GM18502 (cell line): ENCODE measurements around the gene CHN1.

Source experiments
- ATAC-seq: cut with Tn5 transposase; IDR thresholded peaks from one replicate; pipeline ENCODE4 v1.9.1; 2021; ENCODE audit warnings: mild to moderate bottlenecking; ENCODE audit not compliant: unreplicated experiment, poor library complexity

The CHN1 gene

GRCh38 chr2:175012516-175012915 is 7.3 kb upstream of the CHN1 start:
- ATAC-seq, result no peak

- ATAC-seq, result no peak
These were observed 6.3 kb upstream of the CHN1 start for GRCh38 chr2:175011505-175011904.

DNA sequence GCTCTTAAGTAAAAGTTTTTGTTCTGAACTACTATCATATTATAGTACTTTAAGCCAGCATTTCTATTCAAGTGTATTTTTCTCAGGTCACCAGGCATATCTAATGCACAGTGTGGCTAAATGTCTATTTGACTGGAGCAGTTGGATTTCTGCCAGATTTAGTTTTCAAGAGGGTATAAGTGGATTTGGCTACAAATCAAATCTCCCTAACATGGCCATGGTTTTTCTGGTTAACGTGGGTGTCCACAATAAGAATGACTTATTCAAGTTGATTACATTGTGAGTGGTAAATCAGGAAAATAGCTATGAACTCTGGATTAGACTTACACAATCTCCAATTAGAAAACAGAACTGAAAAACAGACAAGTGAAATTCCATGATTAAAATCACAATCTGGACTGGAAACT is 5.7 kb upstream of the CHN1 start:
- ATAC-seq, result no peak

DNA sequence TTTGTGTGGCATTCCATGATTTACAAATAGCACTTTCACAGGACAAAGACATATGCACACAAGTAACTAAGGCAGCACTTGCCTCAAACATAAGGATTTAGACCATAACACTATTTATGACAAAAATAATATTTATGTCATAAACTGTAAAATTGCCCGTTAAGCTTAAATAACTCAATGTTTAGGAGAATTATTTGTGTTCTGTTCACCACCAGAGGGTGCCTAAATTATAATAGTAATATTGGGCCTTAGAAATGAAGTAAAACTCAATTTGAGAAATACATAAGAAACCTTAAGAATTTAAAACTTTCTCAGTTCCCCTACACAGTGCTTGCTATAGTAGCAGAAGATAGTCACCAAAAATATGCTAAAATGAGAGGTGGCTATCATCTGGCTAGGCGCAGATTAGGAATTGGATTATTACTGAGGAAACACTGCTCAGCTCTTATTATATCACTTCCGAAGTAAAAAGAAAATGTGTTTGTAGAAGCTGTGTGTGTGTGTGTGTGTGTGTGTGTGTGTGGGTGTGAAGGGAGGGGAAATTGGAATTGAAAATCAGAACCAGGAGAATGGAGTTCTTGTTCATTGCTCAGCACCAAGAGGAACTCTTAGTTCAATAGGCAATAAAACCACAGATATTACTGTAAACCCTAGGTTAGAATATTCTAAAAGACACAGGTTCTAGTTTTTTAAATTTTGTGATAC is 4.9 kb upstream of the CHN1 start:
- no peak for ATAC-seq

DNA sequence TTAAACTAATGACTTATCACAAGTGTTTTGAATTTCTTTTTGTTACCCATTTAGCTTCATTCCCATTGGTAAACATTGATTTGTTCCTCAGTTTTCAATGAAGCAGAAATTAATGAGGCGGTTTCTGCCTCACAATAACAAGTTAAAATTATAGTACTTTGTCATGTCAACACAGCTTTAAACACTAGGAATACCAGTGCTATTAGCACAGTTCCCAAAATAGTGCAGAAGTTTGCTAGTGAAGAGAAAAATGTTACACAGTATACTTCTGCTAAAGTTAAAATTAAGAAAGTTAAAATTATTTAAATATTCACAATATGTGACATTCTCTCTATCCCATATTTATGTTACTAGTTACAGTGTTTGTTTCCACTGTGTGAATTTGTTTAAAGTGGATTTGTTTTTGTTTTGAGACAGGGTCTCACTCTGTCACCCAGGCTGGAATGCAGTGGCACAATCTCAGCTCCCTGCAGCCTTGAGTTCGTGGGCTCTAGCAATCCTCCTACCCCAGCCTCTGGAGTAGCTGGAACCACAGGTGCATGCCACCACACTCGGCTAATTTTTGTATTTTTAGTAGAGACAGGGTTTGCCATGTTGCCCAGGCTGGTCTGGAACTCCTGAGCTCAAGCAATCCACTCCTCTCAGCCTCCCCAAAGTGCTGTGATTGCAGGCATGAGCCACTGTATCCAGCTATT is 3.8 kb upstream of the CHN1 start:
- ATAC-seq, result no peak

DNA sequence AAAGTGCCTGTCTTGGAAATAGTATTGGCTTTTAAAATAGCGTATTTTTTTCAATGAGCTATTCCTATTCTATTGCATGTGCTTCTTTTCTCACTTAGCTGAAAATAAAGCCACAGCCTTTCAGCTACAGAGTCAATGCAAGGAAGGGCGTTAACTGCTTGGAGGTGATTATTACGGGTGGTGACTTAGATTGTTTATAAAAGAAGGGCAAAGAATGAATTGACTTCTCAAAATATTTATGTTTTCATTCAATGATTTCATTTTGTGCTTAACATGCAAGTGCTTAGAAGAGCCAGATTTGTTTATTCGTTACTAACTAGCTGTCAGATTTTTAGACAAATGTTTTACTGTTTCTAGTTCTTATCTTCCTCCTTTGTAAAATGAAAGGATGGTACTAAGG is 2.8 kb upstream of the CHN1 start:
- ATAC-seq, result no peak

- ATAC-seq, result no peak
These were observed 2.3 kb upstream of the CHN1 start for GRCh38 chr2:175007510-175007909.

DNA sequence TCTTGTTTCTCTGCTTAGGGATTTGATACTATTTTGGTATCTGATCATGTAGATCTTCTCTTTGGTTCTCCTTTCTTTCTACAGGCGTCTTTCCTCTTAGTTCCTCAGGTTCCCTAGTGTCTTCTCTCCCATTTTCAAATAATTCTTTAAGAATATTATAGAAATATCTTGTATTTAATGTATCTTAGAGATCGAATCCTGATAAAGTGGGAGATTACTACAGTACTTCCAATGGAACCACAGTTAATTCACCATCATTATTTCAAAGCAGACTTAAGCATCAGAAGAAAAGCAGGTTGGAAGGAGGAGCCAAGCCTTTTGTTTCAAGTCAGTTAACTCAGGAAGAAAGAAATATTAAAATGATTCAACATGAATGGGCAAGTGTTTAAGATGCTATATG is 1.1 kb upstream of the CHN1 start:
- ATAC-seq, result no peak

GRCh38 chr2:175005733-175006264 is 618 bp upstream of the CHN1 start:
- ATAC-seq, result no peak

DNA sequence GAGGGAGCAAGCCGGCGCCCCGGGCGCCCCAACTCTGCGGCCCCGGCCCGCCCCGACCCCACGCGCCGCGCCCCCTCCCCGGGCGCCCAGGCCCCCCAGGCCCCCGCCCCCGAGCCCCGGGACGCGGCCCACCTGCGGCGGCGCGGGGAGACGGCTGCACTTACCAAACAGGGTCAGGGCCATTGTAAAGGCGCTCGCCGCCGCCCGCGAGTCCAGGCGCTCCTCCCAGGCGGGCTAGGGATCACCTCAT is 526 bp downstream of the CHN1 start:
- peak; percentile 40 for ATAC-seq

DNA sequence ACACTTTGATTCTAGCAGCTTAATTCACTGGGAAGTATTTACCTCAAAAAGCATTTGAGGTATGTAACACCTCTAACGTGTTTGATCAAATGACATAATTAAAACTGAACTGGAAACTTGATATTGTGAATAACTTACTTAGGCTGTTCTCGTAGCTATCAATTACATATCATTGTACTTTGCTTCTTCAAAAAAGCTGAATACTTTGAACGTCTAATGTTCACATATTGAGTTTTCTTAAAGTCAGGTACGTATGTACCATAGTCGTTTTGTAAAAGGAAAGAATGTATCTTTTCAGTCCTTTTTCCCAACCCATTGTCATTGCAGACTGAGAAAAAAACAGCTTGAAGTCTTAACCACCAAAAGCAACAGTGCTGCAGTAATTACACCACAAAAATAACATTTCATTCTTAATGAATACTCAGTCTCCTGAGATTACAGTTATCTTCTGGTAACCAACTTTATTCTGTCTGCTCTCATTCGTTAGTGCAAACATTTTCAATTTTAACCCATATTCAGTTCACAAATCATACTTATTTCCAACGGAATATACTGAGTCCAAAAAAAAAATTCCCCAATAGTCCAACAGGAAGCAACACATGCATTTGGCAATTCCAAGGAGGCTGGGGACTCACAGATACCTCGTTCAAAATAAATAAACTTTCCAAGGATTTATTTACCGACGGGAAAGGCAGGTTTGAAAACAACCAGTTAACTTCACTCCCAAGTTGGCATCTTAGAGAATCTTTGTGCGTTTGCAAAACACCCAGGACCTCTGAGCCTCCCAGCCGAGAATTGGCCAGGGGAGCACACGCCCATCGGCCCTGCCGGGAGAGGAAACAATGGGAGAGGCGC is 1.1 kb downstream of the CHN1 start:
- no peak for ATAC-seq

- ATAC-seq, result no peak
These were observed 2.5 kb downstream of the CHN1 start for GRCh38 chr2:175002547-175003274.

- ATAC-seq, result no peak
These were observed 3.6 kb downstream of the CHN1 start for GRCh38 chr2:175001566-175001965.

DNA sequence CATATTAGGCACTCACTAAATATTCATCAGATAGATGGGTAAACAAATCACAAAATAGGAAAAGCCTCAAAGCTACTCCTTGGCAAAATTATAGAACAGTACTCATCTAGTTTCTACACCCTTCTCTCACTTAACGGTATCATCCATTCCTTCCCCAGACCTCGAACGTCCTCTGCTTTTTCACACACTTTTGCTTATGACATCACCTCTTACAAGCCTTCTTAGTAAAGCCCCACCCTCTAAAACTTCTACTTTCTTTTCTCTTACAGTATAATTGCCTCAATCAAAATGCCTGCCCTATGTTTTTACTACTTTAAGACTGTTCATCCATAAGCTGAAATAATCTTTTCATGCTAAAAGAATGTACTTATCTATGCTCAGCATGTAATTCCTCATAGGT is 8.1 kb downstream of the CHN1 start:
- ATAC-seq, result no peak

DNA sequence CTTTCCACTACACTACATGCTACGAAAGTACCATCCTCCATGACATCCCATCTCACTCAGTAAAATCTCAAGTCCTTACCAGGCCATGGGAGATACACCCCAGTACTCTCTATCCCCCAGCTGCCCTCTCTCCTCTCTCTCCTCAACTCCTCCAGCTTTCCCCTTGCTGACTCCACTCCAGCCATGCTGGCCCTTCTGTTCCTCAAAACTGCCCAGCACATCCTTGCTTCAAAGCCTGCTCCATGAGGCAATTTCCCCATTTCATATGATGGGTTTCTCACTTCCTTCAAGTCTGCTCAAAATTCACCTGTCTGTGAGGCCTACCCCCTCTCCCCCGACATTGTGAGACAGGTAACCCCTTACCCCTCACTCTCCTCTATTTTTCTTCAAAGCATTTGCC is 8.6 kb downstream of the CHN1 start:
- no peak for ATAC-seq

GRCh38 chr2:174994381-174994780 is 10.8 kb downstream of the CHN1 start:
- ATAC-seq, result no peak

GRCh38 chr2:174992886-174993285 is 12.3 kb downstream of the CHN1 start:
- no peak for ATAC-seq

DNA sequence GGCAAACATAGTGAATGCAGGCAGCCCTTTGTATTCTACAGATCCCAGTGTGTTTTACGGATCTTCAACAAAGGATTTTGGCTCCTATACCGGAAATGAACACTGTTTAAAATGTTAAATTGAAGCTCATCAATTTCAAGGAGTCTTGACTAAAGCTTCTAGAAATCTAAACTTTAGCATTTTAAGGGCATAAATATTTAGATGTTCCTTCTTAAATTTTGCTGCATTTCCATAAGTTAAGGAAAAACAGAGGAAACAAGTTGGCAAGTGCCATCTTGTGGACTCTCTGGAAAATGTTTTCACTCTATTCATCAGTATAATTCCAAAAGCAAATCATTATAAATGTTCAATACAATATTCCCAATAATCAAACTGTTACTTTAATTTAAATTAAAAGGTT is 19.6 kb downstream of the CHN1 start:
- ATAC-seq, result no peak

DNA sequence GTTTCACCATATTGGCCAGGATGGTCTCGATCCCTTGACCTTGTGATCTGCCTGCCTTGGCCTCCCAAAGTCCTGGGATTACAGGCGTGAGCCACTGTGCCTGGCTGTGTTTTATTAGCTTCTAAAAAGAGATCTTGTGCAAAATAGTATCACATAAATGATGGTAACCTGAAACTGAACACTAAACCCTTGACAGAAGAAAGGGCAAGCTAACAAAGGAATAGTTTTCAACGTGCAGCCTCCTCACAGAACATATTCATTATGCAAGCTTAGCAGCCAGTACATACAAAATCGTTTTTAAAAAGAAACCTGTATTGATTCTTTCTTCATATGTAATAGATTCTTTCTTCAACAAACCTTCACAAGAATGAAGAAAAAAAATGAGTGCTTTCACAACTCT is 20.6 kb downstream of the CHN1 start:
- ATAC-seq, result no peak

- no peak for ATAC-seq
These were observed 23.9 kb downstream of the CHN1 start for GRCh38 chr2:174981331-174981730.

GRCh38 chr2:174979996-174980395 is 25.2 kb downstream of the CHN1 start:
- ATAC-seq, result no peak
